Measurements from ENCODE around the gene TANGO6. TPM values are rescaled to one million over a fixed set of nuclear protein-coding genes. Genes with fewer than 3 reads are reported as not detected.

TANGO6 gene
- total RNA-seq, 1 experiment from 2014 or later = 18.0 TPM

- intact Hi-C loops (cut with micrococcal nuclease; ENCODE audit: unreplicated experiment) = loop anchor here (5.0 kb wide), 1 partner anchor 110 kb away; the partner anchor contains the start of gene HAS3
- Histone ChIP-seq H3K36me3 (ENCODE audit: insufficient read depth, low read length, poor library complexity, severe bottlenecking) (no peaks in the 10 kb centered on the region), H3K4me1 (ENCODE audit: insufficient read depth, low read length, poor library complexity, severe bottlenecking) (peaks cover 30% of the 10 kb centered on the region), H3K9me3 (ENCODE audit: low read depth, low read length, poor library complexity, severe bottlenecking) (peaks cover 3% of the 10 kb centered on the region), H3K27me3 (replicated peaks; ENCODE audit: insufficient read depth, low read depth, low read length, poor library complexity) (no peaks in the 10 kb centered on the region), H3K27ac (ENCODE audit: low read depth, low read length, poor library complexity, severe bottlenecking) (no peak overlapping the region), H3K4me3 (ENCODE audit: low read depth, low read length, poor library complexity, severe bottlenecking) (no peak overlapping the region)
- DNase-seq (ENCODE audit: low spot score) = no peak
- ChIA-PET CTCF (no interaction called here), POLR2A (ENCODE audit: low non-redundant PET) (no interaction called here)
- TF ChIP-seq CTCF (conservative IDR thresholded peaks at IDR 0.05; ENCODE audit: low read depth, low read length) = no peak
- no peak for TF ChIP-seq EZH2 (IDR thresholded peaks at IDR 0.05; ENCODE audit: borderline replicate concordance, low read depth, low read length, poor library complexity, severe bottlenecking)
- BruUV-seq (replicated peaks) = no TSS peak
Measured at GRCh38 chr16:68997564-68997963, 154.2 kb downstream of the TANGO6 start.

GRCh38 chr16:68999114-68999513 is 155.8 kb downstream of the TANGO6 start:
- Histone ChIP-seq H3K27me3 (replicated peaks; ENCODE audit: insufficient read depth, low read depth, low read length, poor library complexity) (no peaks in the 10 kb centered on the region), H3K4me1 (ENCODE audit: insufficient read depth, low read length, poor library complexity, severe bottlenecking) (peaks cover 25% of the 10 kb centered on the region), H3K36me3 (ENCODE audit: insufficient read depth, low read length, poor library complexity, severe bottlenecking) (no peaks in the 10 kb centered on the region), H3K4me3 (ENCODE audit: low read depth, low read length, poor library complexity, severe bottlenecking) (no peak overlapping the region), H3K27ac (ENCODE audit: low read depth, low read length, poor library complexity, severe bottlenecking) (no peak overlapping the region), H3K9me3 (ENCODE audit: low read depth, low read length, poor library complexity, severe bottlenecking) (peaks cover 16% of the 10 kb centered on the region)
- TF ChIP-seq EZH2 (IDR thresholded peaks at IDR 0.05; ENCODE audit: borderline replicate concordance, low read depth, low read length, poor library complexity, severe bottlenecking) (no peak), CTCF (conservative IDR thresholded peaks at IDR 0.05; ENCODE audit: low read depth, low read length) (no peak)
- BruUV-seq (replicated peaks) = no TSS peak
- no peak for DNase-seq (ENCODE audit: low spot score)
- ChIA-PET POLR2A (ENCODE audit: low non-redundant PET) (no interaction called here), CTCF (no interaction called here)
- intact Hi-C loops (cut with micrococcal nuclease; ENCODE audit: unreplicated experiment) = loop anchor here (5.0 kb wide), 1 partner anchor 108 kb away; the partner anchor contains the start of gene HAS3

GRCh38 chr16:69003500-69003899 is 160.2 kb downstream of the TANGO6 start:
- peaks cover 16% of the 10 kb centered on the region for H3K9me3 ChIP-seq (ENCODE audit: low read depth, low read length, poor library complexity, severe bottlenecking)
- no peaks in the 10 kb centered on the region for H3K4me1 ChIP-seq (ENCODE audit: insufficient read depth, low read length, poor library complexity, severe bottlenecking)
- DNase-seq (ENCODE audit: low spot score) = no peak
- no peak overlapping the region for H3K27ac ChIP-seq (ENCODE audit: low read depth, low read length, poor library complexity, severe bottlenecking)
- no peaks in the 10 kb centered on the region for H3K27me3 ChIP-seq (replicated peaks; ENCODE audit: insufficient read depth, low read depth, low read length, poor library complexity)
- no peaks in the 10 kb centered on the region for H3K36me3 ChIP-seq (ENCODE audit: insufficient read depth, low read length, poor library complexity, severe bottlenecking)
- POLR2A ChIA-PET (ENCODE audit: low non-redundant PET) = no interaction called here
- CTCF ChIA-PET = no interaction called here
- BruUV-seq (replicated peaks) = no TSS peak
- no peak overlapping the region for H3K4me3 ChIP-seq (ENCODE audit: low read depth, low read length, poor library complexity, severe bottlenecking)
- TF ChIP-seq EZH2 (IDR thresholded peaks at IDR 0.05; ENCODE audit: borderline replicate concordance, low read depth, low read length, poor library complexity, severe bottlenecking) (no peak), CTCF (conservative IDR thresholded peaks at IDR 0.05; ENCODE audit: low read depth, low read length) (no peak)
- intact Hi-C loops (cut with micrococcal nuclease; ENCODE audit: unreplicated experiment) = no loop called here
